ENCODE results near the gene HYAL3. TPM values are rescaled to one million over a fixed set of nuclear protein-coding genes. Genes with fewer than 3 reads are reported as not detected.

The HYAL3 gene
- total RNA-seq, 1 experiment from 2014 or later: 10.3 TPM

GRCh38 chr3:50275141-50275995, 23.8 kb downstream of the HYAL3 start (continued):
- TF ChIP-seq REST (IDR thresholded peaks at IDR 0.05; ENCODE audit: low read depth): no peak
- no peak for TF ChIP-seq RAD21 (IDR thresholded peaks at IDR 0.05; ENCODE audit: low read depth)
- no peak for TF ChIP-seq ELF1 (IDR thresholded peaks at IDR 0.05; ENCODE audit: borderline replicate concordance, low read depth)
- TF ChIP-seq ATF3 (IDR thresholded peaks at IDR 0.05): no peak
- no peak for TF ChIP-seq YY1 (IDR thresholded peaks at IDR 0.05; ENCODE audit: extremely low read depth, insufficient replicate concordance, low read depth, low read length)
- no peak for TF ChIP-seq TCF7L2 (IDR thresholded peaks at IDR 0.05; ENCODE audit: borderline replicate concordance, extremely low read depth, insufficient read depth, insufficient read length)
- no peak for TF ChIP-seq CEBPB (IDR thresholded peaks at IDR 0.05; ENCODE audit: low read depth)
- TF ChIP-seq ZBTB33 (IDR thresholded peaks at IDR 0.05; ENCODE audit: extremely low read depth, insufficient replicate concordance, low read length): no peak
- no peak for TF ChIP-seq JUND (IDR thresholded peaks at IDR 0.05)
- TF ChIP-seq POLR2AphosphoS5 (IDR thresholded peaks at IDR 0.05; ENCODE audit: low read depth, low read length): no peak
- TF ChIP-seq POLR2A (IDR thresholded peaks at IDR 0.05; ENCODE audit: borderline replicate concordance, extremely low read depth, insufficient read depth, insufficient read length): no peak
- no peak for TF ChIP-seq SP1 (IDR thresholded peaks at IDR 0.05; ENCODE audit: low read depth)
- TF ChIP-seq ZFX (IDR thresholded peaks at IDR 0.05): no peak

Measured in HCT116 (cell line).